Mucosa of rectum (tissue), 2 donors: Measurements from ENCODE around the gene SFT2D3.

ENCODE experiments used
- H3K27ac ChIP-seq, 2 donors: one replicate each; pipeline ENCODE4 v1.7.0; 2013; ENCODE audit warnings: inconsistent platforms in 2 of 2, low read depth in 2 of 2, low read length in 2 of 2
- H3K27me3 ChIP-seq, 2 donors: one replicate each; pipeline ENCODE4 v1.7.0; 2013; ENCODE audit warnings: low read length in 2 of 2; ENCODE audit not compliant: control insufficient read depth in 2 of 2, insufficient read depth in 2 of 2
- H3K36me3 ChIP-seq, 2 donors: one replicate each; pipeline ENCODE4 v1.7.0; 2013; ENCODE audit warnings: low read length in 2 of 2; ENCODE audit not compliant: control insufficient read depth in 2 of 2, insufficient read depth in 2 of 2
- H3K4me1 ChIP-seq, 2 donors: one replicate each; pipeline ENCODE4 v1.7.0; 2013; ENCODE audit warnings: low read length in 2 of 2, mild to moderate bottlenecking in 1 of 2; ENCODE audit not compliant: control insufficient read depth in 2 of 2, insufficient read depth in 2 of 2
- H3K4me3 ChIP-seq, 2 donors: one replicate each; pipeline ENCODE4 v1.7.0; 2013; ENCODE audit warnings: low read length in 2 of 2
- H3K9ac ChIP-seq, 2 donors: one replicate each; pipeline ENCODE4 v1.7.0; 2013; ENCODE audit warnings: low read length in 2 of 2, low read depth in 1 of 2, mild to moderate bottlenecking in 1 of 2
- H3K9me3 ChIP-seq, 2 donors: one replicate each; pipeline ENCODE4 v1.7.0; 2013; ENCODE audit warnings: low read length in 2 of 2; ENCODE audit not compliant: control insufficient read depth in 2 of 2
- donor health status: healthy.
- donor health status: Normal muscosa, but diverticular disease.

SFT2D3 gene

GRCh38 chr2:127701193-127701650, at the start of gene SFT2D3:
Gene SFT2D3, plus strand, starts transcription at chr2:127701497. Its CDS starts 32 bp downstream, at chr2:127701529.
- Histone ChIP-seq H3K9me3 (no peaks in the 10 kb centered on the region), H3K4me3 (peak within 1 kb of the TSS; percentile 74 to 93), H3K27me3 (no peaks in the 10 kb centered on the region), H3K9ac (peak within 1 kb of the TSS; percentile 89 to 97), H3K36me3 (peaks cover 0 to 16% of the 10 kb centered on the region in 2 donors), H3K4me1 (peaks cover 22% of the 10 kb centered on the region in 2 donors), H3K27ac (peak within 1 kb of the TSS; percentile 97)

DNA sequence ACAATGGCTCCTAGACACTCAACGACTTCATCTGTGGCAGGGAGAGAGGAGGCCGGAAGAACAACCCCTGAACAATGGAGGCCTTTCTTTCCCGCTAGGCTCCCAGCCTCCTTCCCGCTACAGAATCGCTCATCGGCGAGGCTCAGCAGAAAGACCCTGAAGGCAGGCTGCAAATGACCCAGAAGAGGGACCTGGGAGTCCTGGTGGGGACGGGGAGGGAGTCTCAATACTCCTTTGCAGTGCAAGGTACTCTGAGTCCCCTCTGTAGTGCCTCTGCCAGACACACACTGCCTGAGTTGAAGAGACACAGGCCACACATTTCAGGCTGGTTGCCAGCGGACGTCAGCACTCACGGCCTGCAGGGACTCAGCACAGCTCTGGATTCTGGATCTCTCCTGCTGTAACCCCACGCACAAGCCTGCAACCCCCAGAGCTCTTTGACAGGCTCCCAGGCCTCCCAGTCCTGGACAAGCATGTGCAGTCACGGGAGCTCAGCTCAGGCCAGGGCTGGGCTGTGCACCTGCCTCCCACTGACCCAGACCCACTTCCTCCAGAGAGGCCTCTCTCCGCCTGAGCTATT, 49.2 kb upstream of the SFT2D3 start:
- no peaks in the 10 kb centered on the region for H3K27me3 ChIP-seq
- no peaks in the 10 kb centered on the region for H3K36me3 ChIP-seq
- H3K4me1 ChIP-seq, result peaks cover 0 to 13% of the 10 kb centered on the region in 2 donors
- no peak overlapping the region for H3K4me3 ChIP-seq
- H3K9me3 ChIP-seq, result no peaks in the 10 kb centered on the region
- H3K27ac ChIP-seq, result peak overlapping the region in 1 of 2 donors; percentile 59
- H3K9ac ChIP-seq, result no peak overlapping the region

DNA sequence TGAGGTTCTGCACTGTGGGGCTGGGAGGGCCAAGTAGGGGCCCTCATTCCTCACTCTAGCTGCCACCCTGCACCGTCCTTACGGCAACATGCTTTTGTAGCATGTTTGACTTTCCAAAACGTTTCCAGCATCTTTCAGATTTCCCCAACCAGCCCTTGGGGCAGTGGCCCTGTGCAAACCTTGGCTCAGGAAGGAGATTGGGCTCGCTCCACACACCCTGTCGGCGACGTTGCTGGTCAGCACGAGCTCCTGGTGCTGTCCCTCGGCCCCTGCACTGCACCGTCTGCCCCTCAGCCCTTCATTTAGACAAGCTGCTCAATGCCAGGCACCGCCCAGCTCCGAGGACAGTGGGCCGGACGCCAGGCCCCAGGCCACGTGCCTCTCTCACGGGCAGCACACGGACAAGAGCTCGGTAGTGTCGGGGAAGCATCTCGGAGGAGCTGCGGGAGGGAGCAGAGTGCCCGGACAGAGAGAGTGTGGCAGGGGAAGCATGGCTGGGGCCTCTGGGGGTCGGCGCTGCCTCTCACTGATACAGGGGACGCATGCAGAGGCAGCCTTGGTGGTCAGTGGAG, 48.4 kb upstream of the SFT2D3 start:
- no peaks in the 10 kb centered on the region for H3K27me3 ChIP-seq
- peak overlapping the region; percentile 2 to 59 for H3K27ac ChIP-seq
- H3K9me3 ChIP-seq, result no peaks in the 10 kb centered on the region
- no peaks in the 10 kb centered on the region for H3K36me3 ChIP-seq
- H3K4me3 ChIP-seq, result no peak overlapping the region
- H3K4me1 ChIP-seq, result peaks cover 0 to 13% of the 10 kb centered on the region in 2 donors
- H3K9ac ChIP-seq, result no peak overlapping the region

DNA sequence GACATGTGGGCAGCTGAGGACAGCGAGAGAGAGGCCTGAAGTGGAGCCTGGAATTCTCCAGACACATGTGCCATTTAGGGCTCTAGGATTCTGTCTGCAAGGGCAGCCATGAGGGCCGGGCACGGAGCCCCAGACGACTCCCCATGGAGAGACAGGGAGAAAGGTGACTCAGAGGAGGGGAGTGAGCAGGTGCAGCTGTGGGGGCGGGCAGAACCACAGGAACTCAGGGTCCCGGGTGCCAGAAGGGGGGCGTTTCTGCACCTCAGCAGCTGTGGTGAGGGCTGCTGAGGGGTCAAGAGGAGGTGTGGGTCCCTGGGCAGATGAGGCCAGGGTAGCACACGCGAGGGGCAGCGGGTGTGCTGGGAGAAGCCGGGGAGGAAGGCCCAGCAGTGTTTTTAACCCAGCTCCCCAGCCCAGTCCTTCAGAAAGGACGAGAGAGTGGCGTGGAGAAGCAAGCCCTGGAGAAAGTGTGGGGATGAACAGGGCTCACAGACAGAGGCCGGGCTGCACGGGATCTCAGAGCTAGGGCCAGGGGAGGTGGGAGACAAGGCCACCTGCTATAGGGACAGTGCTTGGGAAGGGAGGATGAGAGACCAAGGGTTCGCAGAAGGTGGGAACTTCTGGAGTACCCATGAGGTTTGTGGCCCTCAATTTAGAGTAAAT, 47.7 kb upstream of the SFT2D3 start:
- Histone ChIP-seq H3K9me3 (no peaks in the 10 kb centered on the region), H3K9ac (no peak overlapping the region), H3K27ac (peak overlapping the region in 1 of 2 donors; percentile 59), H3K27me3 (no peaks in the 10 kb centered on the region), H3K4me1 (peaks cover 0 to 13% of the 10 kb centered on the region in 2 donors), H3K4me3 (no peak overlapping the region), H3K36me3 (no peaks in the 10 kb centered on the region)

- H3K9me3 ChIP-seq, result no peaks in the 10 kb centered on the region
- no peaks in the 10 kb centered on the region for H3K36me3 ChIP-seq
- H3K9ac ChIP-seq, result no peak overlapping the region
- no peaks in the 10 kb centered on the region for H3K27me3 ChIP-seq
- H3K27ac ChIP-seq, result peak overlapping the region in 1 of 2 donors; percentile 59
- H3K4me3 ChIP-seq, result no peak overlapping the region
- H3K4me1 ChIP-seq, result peaks cover 0 to 11% of the 10 kb centered on the region in 2 donors
Measured at GRCh38 chr2:127654084-127654837, 47.0 kb upstream of the SFT2D3 start.

DNA sequence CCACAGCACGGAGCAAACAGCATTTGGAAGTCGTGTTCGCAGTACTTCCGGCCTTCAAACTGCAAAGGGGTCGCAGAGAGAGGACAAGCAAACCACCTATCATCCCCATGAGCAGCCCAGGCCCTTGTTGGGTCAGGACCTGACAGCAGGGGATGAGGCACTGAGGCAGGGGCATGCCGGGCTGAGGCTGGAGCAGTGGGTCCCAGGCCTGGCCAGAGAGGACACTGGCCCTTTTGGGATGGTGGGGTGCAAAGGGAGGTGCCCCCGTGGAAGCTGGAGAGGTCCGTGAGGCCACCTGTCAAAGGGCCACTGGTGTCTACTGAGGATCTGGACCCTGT, 46.5 kb upstream of the SFT2D3 start:
- H3K4me1 ChIP-seq, result peaks cover 0 to 7% of the 10 kb centered on the region in 2 donors
- no peaks in the 10 kb centered on the region for H3K9me3 ChIP-seq
- no peak overlapping the region for H3K9ac ChIP-seq
- H3K27ac ChIP-seq, result peak overlapping the region in 1 of 2 donors; percentile 54
- H3K36me3 ChIP-seq, result no peaks in the 10 kb centered on the region
- H3K4me3 ChIP-seq, result no peak overlapping the region
- H3K27me3 ChIP-seq, result no peaks in the 10 kb centered on the region

DNA sequence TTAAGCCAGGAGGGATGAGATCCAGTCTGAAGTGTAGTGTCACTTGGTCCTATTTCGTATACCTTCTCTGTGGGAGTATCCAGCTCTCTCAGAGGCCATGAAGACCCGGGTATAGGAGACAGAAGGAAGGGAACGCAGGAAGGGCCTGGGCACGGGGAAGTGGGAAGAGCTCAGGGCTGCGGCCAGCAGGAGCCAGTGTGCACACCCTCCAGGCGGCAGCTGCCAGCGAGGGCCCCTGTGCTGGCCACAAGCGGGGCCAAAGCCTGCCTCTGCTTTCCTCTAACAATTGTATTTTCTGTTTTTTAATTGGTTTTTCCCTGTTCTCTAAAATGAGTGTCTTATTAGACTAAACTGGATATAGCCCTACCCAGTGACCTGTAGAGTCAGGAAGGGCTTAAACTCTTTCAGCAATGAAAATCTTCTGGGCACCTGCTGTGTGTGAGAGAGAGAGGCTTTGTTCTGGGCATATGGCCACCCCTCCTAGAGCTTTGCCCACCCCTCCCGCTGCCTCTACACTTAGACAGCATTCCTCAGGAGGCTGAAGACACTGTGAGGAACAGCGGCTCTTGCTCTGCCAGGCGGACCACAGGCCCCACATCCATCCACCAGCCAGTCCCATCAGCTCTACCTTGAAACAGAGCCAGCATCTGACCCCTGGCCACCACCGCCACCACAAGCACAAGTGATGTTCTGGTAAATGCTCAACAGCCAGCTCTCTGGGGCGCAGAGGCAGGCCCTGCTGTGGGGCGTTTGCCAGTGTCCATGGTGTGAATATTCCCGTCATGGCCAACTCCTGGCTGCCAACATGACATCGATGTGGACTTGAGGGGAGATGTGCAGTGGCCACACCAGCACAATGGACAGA, 45.9 kb upstream of the SFT2D3 start:
- Histone ChIP-seq H3K27me3 (no peaks in the 10 kb centered on the region), H3K27ac (peak overlapping the region in 1 of 2 donors; percentile 54), H3K4me3 (no peak overlapping the region), H3K4me1 (peaks cover 0 to 7% of the 10 kb centered on the region in 2 donors), H3K36me3 (no peaks in the 10 kb centered on the region), H3K9me3 (no peaks in the 10 kb centered on the region), H3K9ac (no peak overlapping the region)

- Histone ChIP-seq H3K9me3 (no peaks in the 10 kb centered on the region), H3K27ac (peak overlapping the region in 1 of 2 donors; percentile 52), H3K4me3 (no peak overlapping the region), H3K27me3 (no peaks in the 10 kb centered on the region), H3K9ac (no peak overlapping the region), H3K36me3 (no peaks in the 10 kb centered on the region), H3K4me1 (peaks cover 0 to 5% of the 10 kb centered on the region in 2 donors)
Measured at GRCh38 chr2:127656569-127657231, 44.6 kb upstream of the SFT2D3 start.

- Histone ChIP-seq H3K9me3 (no peaks in the 10 kb centered on the region), H3K27me3 (peaks cover 0 to 2% of the 10 kb centered on the region in 2 donors), H3K9ac (no peak overlapping the region), H3K27ac (peak overlapping the region in 1 of 2 donors; percentile 52), H3K4me1 (peaks cover 3 to 7% of the 10 kb centered on the region in 2 donors), H3K4me3 (no peak overlapping the region), H3K36me3 (no peaks in the 10 kb centered on the region)
Measured at GRCh38 chr2:127657232-127657595, 44.1 kb upstream of the SFT2D3 start.
